SH-SY5Y (cell line): ENCODE data around the gene EHD1.

Experiments
- GATA2 ChIP-seq: IDR thresholded peaks from 2 replicates; pipeline ENCODE4 v1.6.1; 2011; ENCODE audit warnings: mild to moderate bottlenecking, low read depth, low read length
- GATA3 ChIP-seq: IDR thresholded peaks from 2 replicates; pipeline ENCODE4 v1.6.1; 2011; ENCODE audit warnings: low read depth, mild to moderate bottlenecking, low read length, moderate library complexity

DNA sequence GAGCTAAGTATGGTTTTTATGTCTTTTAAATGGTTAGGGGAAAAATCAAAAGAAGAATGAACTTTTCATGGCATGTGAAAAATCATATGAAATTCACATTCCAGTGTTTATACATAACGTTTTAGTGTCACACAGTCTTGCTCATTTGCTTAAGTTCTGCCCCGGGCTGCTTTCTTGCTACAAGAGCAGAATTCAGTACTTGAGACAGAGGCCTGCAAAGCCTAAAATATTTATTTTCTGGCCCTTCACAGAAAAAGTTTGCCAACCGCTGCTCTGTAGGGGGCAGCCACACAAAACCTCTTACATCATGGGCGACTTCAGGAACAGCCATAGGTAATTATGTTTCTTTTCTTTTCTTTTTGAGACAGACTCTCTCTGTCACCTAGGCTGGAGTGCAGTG lies 39.6 kb upstream of the EHD1 start:
- no peak for TF ChIP-seq GATA2
- TF ChIP-seq GATA3 = no peak
